NCI-H146 (cell line): Measurements from ENCODE around the gene NUP214.
"Not testable (repeated sequence)": the region's sequence is repeated elsewhere in the genome, so short reads cannot be mapped to it uniquely, and the experiment has no call there.

Source experiments
- DNase-seq: peaks from one replicate; lab custom pipeline; 2025; lab: John Stamatoyannopoulos, UW

Gene NUP214

DNA sequence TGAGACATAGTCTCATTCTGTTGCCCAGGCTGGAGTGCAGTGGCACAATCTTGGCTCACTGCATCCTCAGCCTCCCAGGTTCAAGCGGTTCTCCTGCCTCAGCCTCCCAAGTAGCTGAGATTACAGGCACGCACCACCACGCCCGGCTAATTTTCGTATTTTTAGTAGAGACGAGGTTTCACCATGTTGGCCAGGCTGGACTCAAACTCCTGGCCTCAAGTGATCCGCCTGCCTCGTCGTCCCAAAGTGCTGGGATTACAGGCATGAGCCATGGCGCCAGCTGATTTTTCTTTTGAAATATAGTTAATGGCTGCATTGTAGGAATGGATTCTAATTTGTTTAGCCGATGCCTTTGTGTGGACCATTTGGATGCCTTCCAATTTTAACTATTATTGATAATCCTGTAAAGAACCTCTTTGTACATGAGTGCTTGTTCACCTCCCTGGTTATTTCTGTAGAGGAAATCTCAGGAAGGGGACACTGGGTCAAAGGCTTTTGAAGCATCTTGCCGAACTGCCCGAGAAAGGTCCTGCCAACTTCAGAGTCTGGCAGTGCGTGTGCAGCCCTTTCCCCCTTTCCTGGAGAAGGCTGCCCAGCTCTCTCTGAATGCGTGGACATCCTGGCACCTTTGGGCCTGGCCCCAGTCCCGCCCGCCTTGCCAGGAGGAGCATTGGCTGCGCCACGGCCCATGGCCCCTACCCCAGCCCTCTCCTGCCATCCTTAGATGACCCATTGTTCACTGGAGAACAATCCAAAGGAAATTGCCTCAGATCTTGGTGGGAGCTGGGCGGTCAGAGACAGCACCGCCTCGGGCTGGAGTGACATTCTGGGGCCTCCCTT, 8.9 kb upstream of the NUP214 start:
- no peak for DNase-seq

DNA sequence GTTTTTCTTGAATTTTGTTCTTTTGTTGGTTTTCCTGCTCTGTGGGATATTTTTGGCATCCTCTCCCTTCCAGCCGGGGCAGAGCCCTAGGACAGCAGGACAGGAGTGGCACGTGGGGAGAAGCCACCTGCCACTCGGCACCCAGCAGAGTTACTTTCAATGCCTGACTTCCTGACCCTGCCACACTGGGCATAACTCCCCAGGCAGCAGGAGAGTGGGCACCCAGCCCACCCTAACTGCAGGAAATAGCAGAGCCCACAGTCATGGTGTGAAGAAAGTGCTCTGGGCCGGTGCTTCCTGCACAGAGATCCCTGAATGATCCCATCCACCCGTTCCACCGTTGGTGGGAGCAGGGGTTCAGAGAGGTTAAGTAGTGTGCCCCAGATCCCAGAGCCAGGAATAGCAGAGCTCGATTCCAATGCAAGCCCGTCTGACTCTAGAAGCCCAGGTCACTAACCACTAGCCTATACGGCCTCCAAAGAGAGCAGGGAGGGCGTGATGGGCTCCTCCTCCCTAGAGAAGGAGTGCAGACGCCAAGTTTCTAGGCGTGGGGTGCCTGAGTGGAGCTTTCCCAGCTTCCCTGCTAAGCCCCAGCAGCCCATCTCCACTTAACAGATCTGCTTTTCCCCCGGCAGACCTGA, 8.1 kb upstream of the NUP214 start:
- peak; percentile 3 for DNase-seq

DNA sequence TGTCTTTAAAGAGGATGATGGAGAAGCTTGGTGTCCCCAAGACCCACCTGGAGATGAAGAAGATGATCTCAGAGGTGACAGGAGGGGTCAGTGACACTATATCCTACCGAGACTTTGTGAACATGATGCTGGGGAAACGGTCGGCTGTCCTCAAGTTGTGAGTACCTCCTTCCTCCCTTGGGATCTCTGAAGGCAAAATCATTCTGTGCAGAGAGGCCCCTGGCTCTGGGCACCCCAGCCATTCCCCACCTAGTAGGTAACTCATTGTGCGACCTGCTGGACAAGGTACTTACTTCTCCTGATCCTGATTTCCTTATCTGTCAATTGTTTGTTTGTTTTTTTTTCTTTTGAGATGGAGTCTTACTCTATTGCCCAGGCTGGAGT, 7.6 kb upstream of the NUP214 start:
- DNase-seq, result no peak

DNA sequence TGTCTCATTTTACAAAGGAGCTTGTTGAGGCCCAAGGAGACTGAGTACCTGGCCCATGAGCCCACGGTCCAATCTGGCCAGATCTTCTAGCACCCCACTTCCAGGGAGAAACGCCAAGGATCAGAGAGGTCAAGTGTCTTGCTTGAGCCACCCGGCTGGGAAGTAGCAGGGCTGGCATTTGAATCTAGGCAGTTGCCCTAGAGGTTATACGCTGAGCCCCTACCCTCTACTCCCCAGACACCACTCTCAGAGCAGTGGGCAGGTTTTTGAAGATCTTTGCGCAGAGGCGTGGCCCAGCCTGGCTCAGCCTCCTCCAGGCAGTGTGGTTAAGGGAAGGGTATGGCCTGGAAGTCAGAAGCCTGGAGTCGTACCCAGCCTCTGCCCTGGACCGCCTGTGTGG, 5.8 kb upstream of the NUP214 start:
- DNase-seq, result no peak

DNA sequence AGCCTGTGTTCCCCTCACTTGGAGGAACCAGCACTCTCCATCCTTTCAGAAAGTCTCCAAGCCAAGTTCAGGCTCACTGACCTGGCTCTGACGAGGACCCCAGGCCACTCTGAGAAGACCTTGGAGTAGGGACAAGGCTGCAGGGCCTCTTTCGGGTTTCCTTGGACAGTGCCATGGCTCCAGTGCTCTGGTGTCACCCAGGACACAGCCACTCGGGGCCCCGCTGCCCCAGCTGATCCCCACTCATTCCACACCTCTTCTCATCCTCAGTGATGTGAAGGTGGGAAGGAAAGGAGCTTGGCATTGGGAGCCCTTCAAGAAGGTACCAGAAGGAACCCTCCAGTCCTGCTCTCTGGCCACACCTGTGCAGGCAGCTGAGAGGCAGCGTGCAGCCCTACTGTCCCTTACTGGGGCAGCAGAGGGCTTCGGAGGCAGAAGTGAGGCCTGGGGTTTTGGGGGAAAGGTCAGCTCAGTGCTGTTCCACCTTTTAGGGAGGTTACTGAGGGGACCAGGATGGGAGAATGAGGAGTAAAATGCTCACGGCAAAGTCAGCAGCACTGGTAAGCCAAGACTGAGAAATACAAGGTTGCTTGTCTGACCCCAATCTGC, 4.7 kb upstream of the NUP214 start:
- no peak for DNase-seq

DNA sequence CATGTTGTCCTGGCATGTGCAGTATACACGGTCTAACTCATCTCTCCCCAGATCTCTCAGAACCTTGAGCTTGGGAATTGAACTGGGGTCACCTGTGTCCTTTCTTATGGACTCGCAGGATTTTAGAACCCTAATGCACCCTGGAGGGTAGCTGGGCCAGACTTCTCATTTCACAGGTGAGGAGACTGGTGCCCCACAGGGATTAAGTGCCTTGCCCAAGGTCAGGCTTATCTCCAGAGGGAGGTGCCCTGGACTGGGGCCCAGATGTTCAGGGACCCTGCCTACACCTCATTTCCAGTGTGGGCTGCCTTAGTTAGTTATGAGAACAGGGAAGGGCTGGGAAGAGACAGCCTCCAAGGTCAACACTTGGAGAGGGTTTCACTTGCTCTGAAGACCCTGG, 4.0 kb upstream of the NUP214 start:
- no peak for DNase-seq

DNA sequence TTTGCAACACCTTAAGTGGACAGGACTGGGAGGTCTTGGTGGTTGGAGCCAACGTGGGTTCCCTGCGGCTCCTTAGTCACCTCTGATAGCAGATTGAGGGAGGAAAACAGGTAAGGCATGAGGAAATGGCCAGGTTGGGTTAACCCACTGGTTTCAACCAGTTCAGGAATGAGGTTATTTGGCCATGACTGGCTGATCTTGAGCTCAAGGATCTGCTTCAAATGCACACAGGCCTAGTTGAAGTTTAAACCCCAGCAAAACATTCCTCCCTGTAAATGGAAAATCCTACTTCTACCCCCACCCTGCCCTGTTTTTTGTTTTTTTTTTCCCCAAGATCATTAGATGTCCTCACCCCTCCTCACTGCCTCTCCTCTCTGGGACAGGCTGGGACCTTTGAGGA, 3.2 kb upstream of the NUP214 start:
- no peak for DNase-seq

DNA sequence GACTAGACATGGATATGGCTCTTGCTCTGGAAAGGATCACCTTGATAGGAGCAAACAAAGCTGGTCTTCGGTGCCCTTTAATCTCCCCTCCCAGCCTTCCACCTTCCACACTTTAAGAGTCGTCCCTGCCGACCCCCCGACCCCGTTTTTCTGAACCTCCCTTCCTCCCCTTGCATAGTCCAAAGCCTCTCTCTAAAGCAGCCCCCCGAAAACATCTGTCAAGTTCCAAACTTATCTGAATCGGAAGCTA, 423 bp upstream of the NUP214 start:
- peak; percentile 36 for DNase-seq

DNA sequence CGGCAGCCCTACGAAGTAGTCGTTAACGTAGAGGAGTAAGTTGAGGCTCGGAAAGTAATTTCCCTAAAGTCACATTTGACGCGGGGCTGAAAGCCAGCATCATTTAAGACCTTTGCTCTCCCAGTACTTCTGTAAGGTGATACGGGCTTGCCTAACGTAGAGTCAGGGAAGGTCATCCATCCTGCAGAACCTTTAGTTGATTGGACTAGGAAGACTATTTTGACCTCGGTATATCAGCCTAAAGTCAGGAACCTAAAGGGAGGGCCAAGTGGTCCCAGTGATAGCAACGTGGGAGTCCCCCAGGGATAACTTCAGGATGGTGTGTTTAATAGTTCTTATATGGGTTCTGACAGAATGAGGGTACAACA, 657 bp downstream of the NUP214 start:
- DNase-seq, result no peak

DNA sequence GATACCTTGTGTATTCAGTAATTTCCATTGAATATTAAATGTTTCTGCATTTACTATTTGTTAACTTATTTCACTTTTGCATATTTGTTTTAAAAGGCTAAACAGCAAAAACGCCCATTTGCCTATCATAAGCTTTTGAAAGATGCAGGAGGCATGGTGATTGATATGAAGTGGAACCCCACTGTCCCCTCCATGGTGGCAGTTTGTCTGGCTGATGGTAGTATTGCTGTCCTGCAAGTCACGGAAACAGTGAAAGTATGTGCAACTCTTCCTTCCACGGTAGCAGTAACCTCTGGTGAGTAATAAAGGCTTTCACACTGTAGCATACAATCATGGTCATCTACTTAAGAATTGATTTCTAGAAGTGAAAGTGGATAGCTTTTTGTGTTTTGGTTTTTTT, 3.8 kb downstream of the NUP214 start:
- DNase-seq, result no peak

DNA sequence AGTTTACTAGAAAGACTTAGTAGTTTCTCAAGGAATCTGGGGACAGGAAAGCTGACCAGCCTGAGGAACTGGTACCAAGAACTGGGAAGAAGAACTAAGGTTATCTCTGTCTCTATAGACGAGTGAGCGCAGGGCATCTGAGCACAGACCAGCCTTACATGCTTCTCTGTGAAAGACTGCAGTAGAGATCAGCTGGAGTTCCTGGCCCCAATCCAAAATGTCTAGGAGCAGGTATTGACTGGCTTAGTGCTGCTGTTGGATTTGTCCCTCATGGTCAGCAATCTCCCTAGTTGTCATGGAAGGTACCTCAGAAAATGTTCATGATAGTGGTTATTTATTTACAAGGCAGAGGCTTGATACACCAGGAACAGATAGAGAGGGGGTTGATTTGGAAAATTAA, 13.3 kb downstream of the NUP214 start:
- no peak for DNase-seq

DNA sequence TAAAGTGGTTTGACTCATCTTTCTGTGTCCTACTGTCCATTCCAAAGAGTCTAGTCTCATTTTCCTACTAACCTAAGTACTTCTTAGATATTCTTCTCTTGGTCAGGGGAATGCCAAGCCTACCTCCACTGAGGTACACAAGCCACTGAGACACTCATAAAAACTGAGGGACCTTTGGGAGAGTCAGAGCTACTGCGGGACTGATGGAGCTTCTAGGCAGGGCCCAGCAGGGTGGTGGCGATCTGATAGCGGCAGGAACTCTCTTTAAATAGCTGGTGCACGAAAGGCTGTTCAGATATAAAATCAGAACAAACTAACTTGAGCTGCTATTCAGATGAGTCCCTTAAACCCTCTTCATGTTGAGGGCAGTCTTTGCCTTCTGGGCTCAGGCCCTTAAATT, 14.7 kb downstream of the NUP214 start:
- no peak for DNase-seq

DNA sequence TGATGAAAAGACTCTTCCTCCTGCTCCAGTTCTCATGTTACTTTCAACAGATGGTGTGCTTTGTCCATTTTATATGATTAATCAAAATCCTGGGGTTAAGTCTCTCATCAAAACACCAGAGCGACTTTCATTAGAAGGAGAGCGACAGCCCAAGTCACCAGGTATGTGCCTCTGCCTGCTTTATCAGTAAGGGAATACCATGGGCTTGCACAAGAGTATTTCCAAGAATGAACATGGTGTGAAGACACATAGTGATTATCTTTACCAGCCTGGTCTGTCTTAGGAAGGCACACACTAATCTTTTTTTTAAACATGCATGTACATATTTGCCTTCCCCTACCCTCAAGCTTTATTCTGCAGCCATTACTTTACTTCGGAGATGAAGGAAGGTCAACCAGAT, 15.2 kb downstream of the NUP214 start:
- no peak for DNase-seq

DNA sequence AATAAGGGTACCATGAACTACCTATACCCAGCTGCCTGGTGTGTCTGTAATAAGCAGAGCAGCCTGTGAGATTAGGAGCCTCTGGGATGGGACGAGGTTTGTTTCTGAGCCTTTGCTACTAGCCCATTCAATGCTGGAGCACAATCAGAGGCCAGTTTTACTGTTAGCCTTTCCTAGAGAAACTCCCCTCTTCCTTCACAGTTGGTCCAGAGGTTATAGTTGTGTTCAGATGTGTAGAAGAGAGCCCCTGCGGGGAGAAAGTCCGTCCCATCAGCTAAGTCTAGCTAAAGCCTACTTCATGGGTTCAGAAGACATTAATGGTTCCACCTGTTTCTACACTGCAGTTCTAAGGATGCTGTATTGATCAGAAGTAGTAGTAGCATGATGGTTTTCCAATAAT, 16.8 kb downstream of the NUP214 start:
- DNase-seq, result no peak

DNA sequence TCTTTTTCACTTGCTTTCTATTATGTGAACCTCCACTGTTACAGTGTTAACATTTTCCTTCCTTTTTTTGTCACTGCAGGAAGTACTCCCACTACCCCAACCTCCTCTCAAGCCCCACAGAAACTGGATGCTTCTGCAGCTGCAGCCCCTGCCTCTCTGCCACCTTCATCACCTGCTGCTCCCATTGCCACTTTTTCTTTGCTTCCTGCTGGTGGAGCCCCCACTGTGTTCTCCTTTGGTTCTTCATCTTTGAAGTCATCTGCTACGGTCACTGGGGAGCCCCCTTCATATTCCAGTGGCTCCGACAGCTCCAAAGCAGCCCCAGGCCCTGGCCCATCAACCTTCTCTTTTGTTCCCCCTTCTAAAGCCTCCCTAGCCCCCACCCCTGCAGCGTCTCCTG, 18.8 kb downstream of the NUP214 start:
- DNase-seq, result no peak

DNA sequence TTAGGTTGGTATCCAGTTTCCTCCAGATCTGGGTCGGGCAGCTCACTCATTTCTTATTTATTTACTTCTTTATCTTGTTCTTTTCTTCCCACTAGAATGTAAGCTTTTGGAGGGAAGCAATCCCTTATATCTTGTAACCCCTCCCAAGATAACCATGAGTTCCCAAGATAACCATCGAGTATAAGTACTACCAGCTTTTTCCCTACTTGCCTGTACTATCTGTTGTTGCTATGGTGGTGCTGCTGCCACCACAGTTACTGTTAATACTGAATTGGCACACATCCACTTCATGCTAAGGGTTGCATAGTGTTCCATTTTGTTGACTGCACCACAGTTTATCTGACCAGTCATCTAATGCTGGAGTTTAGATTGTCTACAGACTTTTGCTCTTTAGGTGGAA, 19.9 kb downstream of the NUP214 start:
- no peak for DNase-seq

DNA sequence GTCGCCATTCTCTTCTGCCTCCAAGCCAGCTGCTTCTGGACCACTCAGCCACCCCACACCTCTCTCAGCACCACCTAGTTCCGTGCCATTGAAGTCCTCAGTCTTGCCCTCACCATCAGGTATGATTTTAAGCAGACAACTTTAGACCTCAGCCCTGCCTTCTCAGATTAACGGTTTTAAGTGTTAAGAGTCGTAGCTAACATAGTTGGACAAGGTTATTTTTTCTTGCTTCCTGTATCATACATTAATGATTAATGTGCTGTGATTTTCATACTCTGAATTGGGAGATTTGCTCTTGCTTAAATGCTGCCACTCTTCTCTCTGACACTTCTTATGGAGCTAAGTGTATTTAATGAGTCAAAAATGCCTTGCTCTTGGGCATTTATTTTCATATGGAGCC, 20.8 kb downstream of the NUP214 start:
- DNase-seq, result no peak

DNA sequence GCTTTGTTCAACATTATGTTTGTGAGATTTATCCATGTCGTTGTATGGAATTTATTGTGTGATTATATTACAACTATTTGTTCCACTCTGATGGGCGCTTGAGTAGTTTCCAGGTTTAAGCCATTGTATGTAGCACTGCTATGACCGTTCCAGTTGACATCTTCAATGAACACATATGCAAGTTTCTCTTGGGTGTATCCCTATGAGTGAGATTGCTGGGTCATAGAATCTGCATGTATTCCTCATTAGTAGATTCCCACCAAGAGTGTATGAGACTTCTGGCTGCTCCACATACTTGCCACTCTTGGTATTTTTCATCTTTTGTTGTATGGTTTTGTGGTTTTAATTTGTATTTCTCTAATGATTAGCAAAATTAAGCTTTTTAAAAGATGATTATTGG, 22.9 kb downstream of the NUP214 start:
- DNase-seq, result no peak

DNA sequence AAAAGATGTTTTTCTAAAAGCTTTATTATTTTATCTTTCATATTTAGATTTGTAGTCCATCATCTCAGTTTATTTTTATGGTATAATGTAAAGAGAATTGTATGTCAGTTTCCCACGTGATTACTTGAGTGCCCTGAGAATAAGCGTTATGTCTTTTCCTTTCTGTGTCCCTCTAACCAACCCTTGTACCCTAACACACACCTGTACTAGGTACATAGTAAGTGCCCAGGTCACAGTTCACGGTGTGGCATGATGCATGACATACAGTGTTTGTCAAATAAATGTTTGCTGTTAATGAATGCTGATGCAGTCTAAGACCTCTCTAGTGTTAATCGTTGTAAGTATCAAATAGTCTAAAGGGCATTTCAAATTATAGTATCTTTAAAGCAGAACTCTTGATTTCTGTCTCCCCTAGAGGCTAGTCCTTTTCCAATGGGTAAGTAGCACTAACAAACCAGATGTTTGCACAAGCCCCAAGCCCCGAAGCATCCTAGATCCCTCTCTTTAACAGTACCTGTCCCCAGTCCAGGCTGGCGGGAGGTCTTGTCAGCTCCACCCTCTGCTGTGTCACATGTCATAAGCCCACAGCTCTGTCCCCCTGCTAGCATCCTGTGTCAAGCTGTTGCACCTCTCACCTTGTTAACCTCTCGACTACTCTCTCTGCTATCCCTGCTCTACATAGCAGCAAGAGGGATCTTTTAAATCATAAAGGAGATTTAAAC, 23.7 kb downstream of the NUP214 start:
- DNase-seq, result no peak

DNA sequence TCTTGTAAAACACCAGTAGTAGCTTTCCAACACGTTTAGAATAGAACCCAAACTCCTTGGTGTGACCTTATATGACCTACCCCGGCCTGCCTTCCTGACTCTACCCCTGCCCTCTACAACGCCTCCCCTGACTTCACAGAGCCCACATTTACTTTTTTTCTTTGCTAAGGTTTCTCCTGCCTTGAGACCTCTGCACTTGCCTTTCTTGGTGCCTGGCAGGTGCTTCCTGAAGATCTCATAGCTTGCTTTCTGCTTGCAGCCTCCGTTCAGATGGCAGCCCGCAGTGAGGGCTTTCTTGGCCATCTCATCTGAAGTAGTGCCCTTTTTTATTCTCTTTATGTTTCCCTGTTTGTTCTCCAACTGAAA, 24.3 kb downstream of the NUP214 start:
- no peak for DNase-seq

DNA sequence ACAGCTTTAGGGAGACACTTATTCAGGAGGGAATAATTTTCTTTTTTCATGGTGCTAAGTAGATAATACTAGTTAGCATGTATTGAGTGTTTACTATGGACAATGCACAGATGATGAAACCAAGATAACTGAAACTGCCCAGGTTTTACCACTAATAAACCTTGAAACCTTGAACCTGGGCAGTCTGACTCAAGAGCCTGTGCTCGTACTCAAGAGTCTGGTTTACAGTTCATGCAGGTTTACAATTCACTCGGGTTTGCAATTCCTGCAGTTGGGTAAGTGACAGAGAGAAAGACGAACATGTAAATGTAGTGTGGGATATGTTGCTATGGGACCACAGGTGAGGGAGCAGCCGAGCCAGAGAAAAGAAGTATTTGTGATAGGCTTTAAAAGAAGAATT, 28.2 kb downstream of the NUP214 start:
- no peak for DNase-seq

DNA sequence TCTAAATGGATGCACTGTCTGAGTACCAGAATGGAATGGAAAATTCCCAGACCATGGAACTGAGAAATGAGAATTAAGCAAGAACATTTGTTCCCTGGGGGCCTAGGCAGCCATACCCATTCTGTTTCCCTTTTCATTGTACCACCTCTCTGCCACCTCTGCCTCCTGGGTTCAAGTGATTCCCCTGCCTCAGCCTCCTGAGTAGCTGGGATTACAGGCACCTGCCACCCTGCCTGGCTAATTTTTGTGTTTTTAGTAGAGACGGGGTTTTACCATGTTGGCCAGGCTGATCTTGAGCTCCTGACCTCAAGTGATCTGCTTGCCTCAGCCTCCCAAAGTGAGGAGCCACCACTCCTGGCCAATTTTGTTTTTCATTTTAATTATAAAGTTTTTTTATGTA, 33.3 kb downstream of the NUP214 start:
- not testable (repeated sequence) for DNase-seq

DNA sequence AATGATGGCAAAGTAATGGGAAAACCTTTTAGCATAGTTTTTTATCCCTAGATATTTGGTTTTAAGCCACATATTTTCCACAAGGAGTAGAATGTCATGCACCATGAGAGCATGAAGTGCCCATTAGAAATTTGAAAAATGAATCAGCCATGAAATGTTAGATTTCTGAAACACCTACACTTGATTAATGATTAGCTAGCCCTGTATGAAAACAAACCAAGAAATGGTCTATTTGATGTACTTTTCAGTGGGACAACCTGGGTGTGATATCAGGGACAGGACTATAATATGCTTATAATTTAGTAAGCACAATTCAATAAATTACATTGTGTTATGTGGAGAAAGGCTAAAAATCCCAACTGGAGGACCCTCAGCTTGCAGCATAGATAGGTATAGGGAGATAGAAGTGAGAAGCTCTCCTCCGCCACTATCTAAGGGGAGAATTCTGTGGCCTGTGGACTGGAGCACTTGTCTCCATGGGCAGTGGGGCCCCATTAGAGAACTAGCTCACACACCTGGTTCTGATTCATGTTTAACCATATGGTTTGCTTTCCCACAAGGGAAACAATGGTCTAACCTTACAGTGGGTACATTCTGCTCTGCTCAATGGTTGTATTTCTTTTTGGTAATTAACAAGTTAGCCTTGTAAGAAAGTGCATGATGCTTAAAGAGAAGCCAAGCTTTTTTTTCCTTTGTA, 35.2 kb downstream of the NUP214 start:
- DNase-seq, result no peak
